Measurements from ENCODE around the gene PPFIA4.

The PPFIA4 gene

GRCh38 chr1:203126866-203127665 lies 100.8 kb downstream of the PPFIA4 start:
- DNase-seq (ENCODE audit: low read depth): no peak

- DNase-seq (ENCODE audit: low read depth): no peak
Measured at GRCh38 chr1:203127666-203128430, 101.6 kb downstream of the PPFIA4 start, which contains the start of gene ADORA1. Gene ADORA1 (plus strand): TSS chr1:203127726. CDS start chr1:203128842, 1,116 bp downstream.

GRCh38 chr1:203128431-203128715 lies 102.1 kb downstream of the PPFIA4 start:
- no peak for DNase-seq (ENCODE audit: low read depth)
